Smooth muscle cell (in vitro differentiated cells): ENCODE results near the gene CBLN3. TPM values are rescaled to one million over a fixed set of nuclear protein-coding genes. Genes with fewer than 3 reads are reported as not detected.
"Not testable (repeated sequence)": the region's sequence is repeated elsewhere in the genome, so short reads cannot be mapped to it uniquely, and the experiment has no call there.

Experiments used
- DNase-seq: peaks from one replicate; lab custom pipeline; 2025; ENCODE audit not compliant: unreplicated experiment; lab: John Stamatoyannopoulos, UW
- H2AFZ ChIP-seq: fragments of 200-600 bp; sonication (generic); 2 replicates; pipeline ENCODE4 v1.6.0; 2016; ENCODE audit warnings: antibody characterized with exemption, low read depth, mild to moderate bottlenecking
- H3F3A ChIP-seq: fragments of 200-600 bp; sonication (generic); 2 replicates; pipeline ENCODE4 v1.6.0; 2017; ENCODE audit warnings: antibody characterized with exemption, low read depth
- H3K27ac ChIP-seq: fragments of 200-600 bp; sonication (generic); 2 replicates; pipeline ENCODE4 v1.5.1; 2016; ENCODE audit warnings: low read depth, mild to moderate bottlenecking
- H3K27me3 ChIP-seq: fragments of 200-600 bp; sonication (generic); 2 replicates; pipeline ENCODE4 v1.6.1; 2016; ENCODE audit warnings: low read depth, mild to moderate bottlenecking
- H3K36me3 ChIP-seq: fragments of 200-600 bp; sonication (generic); 2 replicates; pipeline ENCODE4 v1.5.1; 2016; ENCODE audit warnings: low read depth
- H3K4me1 ChIP-seq: fragments of 200-600 bp; sonication (generic); 2 replicates; pipeline ENCODE4 v1.5.1; 2016; ENCODE audit warnings: low read depth
- H3K4me2 ChIP-seq: fragments of 200-600 bp; sonication (generic); 2 replicates; pipeline ENCODE4 v1.6.0; 2016; ENCODE audit warnings: mild to moderate bottlenecking
- H3K4me3 ChIP-seq: fragments of 200-600 bp; sonication (generic); 2 replicates; pipeline ENCODE4 v1.5.1; 2016; ENCODE audit warnings: mild to moderate bottlenecking
- H3K79me2 ChIP-seq: fragments of 200-600 bp; sonication (generic); 2 replicates; pipeline ENCODE4 v1.6.0; 2016; ENCODE audit warnings: low read depth, mild to moderate bottlenecking
- H3K9ac ChIP-seq: fragments of 200-600 bp; sonication (generic); 2 replicates; pipeline ENCODE4 v1.6.0; 2016; ENCODE audit warnings: low read depth
- H3K9me3 ChIP-seq: fragments of 200-600 bp; sonication (generic); replicated peaks from 2 replicates; pipeline ENCODE4 v1.5.1; 2016; ENCODE audit warnings: low read depth
- H4K20me1 ChIP-seq: fragments of 200-600 bp; sonication (generic); 2 replicates; pipeline ENCODE4 v1.6.0; 2016; ENCODE audit warnings: low read depth
- WGBS: methylation state at CpG from one replicate; pipeline ENCODE4 v1.1.7; 2016; ENCODE audit warnings: low lambda C conversion rate; 5-methylcytosine and 5-hydroxymethylcytosine counted together
- polyA plus RNA-seq: library from polyadenylated mRNA; unstranded; fragments of >200 nt; fragmentation: Nextera tagmentation; extraction: Ambion mirVana; gene quantifications from 2 replicates; pipeline ENCODE4 v1.2.1, GENCODE V29; 2016
- total RNA-seq: library from RNA; depleted of rRNA; stranded (reverse); fragments of >200 nt; gene quantifications from 2 replicates; pipeline ENCODE4 v1.2.3, GENCODE V29; 2014
- TF ChIP-seq, protein P1 (sequence below): fragments of 200-600 bp; sonication (generic); IDR thresholded peaks from 2 replicates; pipeline ENCODE4 v1.5.1; 2017; ENCODE audit warnings: borderline replicate concordance, mild to moderate bottlenecking, antibody characterized with exemption; ENCODE audit not compliant: insufficient read depth, poor library complexity, severe bottlenecking

Gene CBLN3
- total and polyA plus RNA-seq, 2 experiments from 2014 or later, result 1.1 to 1.6 TPM

DNA sequence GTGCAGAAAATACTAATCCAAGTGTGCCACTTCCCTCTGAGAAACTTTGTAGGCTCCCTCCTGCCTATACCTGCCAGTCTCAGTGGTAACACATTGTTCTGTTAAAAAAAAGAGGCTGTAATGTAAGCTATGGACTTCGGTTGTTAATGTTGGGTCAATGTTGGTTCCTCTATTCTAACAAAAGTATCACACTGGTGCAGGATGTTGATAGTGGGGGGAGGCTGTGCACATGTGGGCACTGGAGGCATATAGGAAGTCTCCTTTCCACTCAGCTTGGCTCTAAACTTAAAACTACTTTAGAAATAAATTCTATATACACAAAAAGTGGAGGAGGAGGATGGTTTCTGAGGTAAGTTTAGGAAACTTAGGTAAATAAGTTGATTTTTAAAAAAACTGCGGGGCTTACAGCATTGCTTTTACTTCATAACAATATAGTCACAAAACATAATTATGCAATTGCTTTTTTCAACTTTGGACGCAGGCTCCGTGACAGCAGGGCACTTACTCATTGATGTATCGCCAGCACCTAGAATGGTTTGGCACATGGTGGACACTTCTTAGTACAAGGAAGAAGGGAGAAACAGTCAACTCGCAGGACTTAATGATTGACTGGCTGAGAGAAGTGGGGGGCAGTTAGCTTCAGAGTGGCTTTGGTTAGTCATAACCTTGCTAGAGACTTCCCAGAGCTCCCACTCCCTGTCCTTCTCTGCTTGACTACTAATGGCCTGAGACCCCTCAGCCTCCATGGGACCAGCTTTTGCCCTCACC, 38.6 kb downstream of the CBLN3 start:
- Histone ChIP-seq H3K4me2 (no peak overlapping the region), H3K4me3 (no peak overlapping the region), H3F3A (peaks cover 19% of the 10 kb centered on the region), H3K79me2 (no peaks in the 10 kb centered on the region), H3K27me3 (no peaks in the 10 kb centered on the region), H3K27ac (no peak overlapping the region), H4K20me1 (no peaks in the 10 kb centered on the region), H3K36me3 (no peaks in the 10 kb centered on the region), H3K9ac (no peak overlapping the region), H2AFZ (no peak overlapping the region), H3K4me1 (peaks cover 9% of the 10 kb centered on the region), H3K9me3 (no peaks in the 10 kb centered on the region)
- TF ChIP-seq, protein P1, sequence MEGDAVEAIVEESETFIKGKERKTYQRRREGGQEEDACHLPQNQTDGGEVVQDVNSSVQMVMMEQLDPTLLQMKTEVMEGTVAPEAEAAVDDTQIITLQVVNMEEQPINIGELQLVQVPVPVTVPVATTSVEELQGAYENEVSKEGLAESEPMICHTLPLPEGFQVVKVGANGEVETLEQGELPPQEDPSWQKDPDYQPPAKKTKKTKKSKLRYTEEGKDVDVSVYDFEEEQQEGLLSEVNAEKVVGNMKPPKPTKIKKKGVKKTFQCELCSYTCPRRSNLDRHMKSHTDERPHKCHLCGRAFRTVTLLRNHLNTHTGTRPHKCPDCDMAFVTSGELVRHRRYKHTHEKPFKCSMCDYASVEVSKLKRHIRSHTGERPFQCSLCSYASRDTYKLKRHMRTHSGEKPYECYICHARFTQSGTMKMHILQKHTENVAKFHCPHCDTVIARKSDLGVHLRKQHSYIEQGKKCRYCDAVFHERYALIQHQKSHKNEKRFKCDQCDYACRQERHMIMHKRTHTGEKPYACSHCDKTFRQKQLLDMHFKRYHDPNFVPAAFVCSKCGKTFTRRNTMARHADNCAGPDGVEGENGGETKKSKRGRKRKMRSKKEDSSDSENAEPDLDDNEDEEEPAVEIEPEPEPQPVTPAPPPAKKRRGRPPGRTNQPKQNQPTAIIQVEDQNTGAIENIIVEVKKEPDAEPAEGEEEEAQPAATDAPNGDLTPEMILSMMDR, result no peak
- no peak for DNase-seq
- 95% methylated on average over 6 of the region's 6 CpGs for WGBS

DNA sequence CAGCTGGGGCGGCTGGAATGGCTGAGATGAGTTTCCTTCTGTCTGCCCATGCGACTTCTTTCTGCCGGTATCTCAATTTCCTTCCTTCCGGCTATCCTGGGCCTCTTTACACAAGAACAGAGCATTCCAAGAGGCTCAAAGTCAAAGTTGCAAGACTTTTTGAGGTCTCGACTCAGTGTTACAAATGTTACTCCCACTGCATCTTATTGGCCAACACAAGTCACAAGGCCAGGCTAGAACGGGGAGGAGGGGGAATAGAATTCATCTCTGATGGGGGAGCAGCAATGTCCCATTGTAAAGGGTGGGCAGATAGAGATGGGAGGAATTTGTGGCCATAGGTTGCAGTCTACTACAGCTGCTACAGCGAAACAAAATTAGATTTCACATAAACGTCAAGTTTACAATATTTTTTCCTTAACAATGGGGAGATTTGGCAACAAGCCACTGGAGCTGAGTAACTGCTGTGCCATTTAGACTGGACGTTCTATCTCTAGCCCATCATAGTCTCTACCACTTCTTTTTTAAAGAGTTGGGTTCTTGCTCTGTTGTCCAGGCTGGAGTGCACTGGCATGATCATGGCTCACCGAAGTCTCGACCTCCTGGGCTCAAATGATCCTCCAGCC, 40.1 kb downstream of the CBLN3 start:
- peak overlapping the region; percentile 33 for H2AFZ ChIP-seq
- no peaks in the 10 kb centered on the region for H3K9me3 ChIP-seq
- DNase-seq, result no peak
- H3K27me3 ChIP-seq, result no peaks in the 10 kb centered on the region
- H3K36me3 ChIP-seq, result no peaks in the 10 kb centered on the region
- H4K20me1 ChIP-seq, result no peaks in the 10 kb centered on the region
- no peak overlapping the region for H3K4me3 ChIP-seq
- peaks cover 5% of the 10 kb centered on the region for H3K4me1 ChIP-seq
- peak overlapping the region; percentile 70 for H3K4me2 ChIP-seq
- H3K9ac ChIP-seq, result no peak overlapping the region
- WGBS, result 33% methylated on average over 11 of the region's 11 CpGs
- TF ChIP-seq, protein P1, result no peak
- H3K79me2 ChIP-seq, result no peaks in the 10 kb centered on the region
- H3F3A ChIP-seq, result peaks cover 19% of the 10 kb centered on the region
- peak overlapping the region; percentile 60 for H3K27ac ChIP-seq

DNA sequence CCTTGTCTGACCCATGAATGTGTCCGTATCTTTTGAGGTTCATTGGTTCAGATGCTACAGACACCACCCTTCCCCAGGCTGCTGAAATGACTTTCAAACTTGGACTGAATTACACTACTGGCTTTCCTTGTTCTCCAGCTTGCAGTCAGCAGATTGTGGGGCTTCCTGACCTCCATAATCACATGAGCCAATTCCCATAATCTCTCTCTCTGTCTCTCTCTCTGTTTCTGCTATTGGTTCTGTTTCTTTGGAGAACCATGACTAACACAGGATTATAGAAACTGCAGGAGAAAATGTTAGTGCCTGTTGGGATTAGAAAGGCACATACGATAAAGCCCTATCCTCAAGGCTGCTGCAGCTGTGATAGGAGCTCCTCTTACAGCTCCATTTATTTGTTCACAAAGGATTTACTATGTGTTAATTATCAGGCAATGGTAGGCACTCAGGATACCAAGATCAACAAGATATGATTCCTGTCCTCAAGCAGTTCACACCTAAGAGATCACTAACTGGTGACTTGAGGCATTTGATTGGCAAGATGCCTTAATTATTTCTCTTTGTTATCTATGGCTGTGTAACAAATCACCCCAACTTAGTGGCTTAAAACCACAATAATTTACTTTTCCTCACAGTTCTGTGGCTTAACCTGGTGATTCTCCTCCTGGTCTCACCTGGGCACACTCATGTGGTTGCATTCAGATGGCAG, 40.8 kb downstream of the CBLN3 start:
- no peak for DNase-seq
- Histone ChIP-seq H4K20me1 (no peaks in the 10 kb centered on the region), H3K4me1 (peaks cover 5% of the 10 kb centered on the region), H3K9me3 (no peaks in the 10 kb centered on the region), H3K9ac (no peak overlapping the region), H3K4me2 (peak overlapping the region; percentile 70), H3K27ac (peak overlapping the region; percentile 60), H3K4me3 (no peak overlapping the region), H2AFZ (no peak overlapping the region), H3K36me3 (no peaks in the 10 kb centered on the region), H3F3A (peaks cover 19% of the 10 kb centered on the region), H3K79me2 (no peaks in the 10 kb centered on the region), H3K27me3 (no peaks in the 10 kb centered on the region)
- TF ChIP-seq, protein P1, result no peak
- 33% methylated on average over 2 of the region's 2 CpGs for WGBS

DNA sequence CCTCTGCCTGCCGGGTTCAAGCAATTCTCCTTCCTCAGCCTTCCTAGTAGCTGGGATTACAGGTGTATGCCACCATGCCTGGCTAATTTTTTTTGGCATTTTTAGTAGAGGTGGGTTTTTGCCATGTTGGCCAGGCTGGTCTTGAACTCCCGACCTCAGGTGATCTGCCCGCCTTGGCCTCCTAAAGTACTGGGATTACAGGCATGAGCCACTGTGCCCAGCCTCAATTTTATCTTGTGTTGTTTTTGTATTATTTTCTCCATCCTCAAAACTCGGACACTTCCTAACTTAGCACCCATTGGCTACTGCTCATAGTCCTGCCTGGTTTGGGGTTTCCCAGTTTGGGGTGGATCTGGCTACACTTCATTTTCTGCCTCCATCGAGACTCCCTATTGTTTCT, 41.9 kb downstream of the CBLN3 start:
- not testable (repeated sequence) for H3K9ac ChIP-seq, H3K4me2 ChIP-seq, H3K79me2 ChIP-seq, DNase-seq, H2AFZ ChIP-seq, H3K36me3 ChIP-seq, H3K27me3 ChIP-seq, H3K4me3 ChIP-seq, H3K4me1 ChIP-seq, H4K20me1 ChIP-seq, H3K27ac ChIP-seq, H3K9me3 ChIP-seq
- H3F3A ChIP-seq, result peaks cover 15% of the 10 kb centered on the region
- 94% methylated on average over 5 of the region's 5 CpGs for WGBS
